Lung (tissue), 12 donors: Measurements from ENCODE around the gene HOXA9. TPM values are rescaled to one million over a fixed set of nuclear protein-coding genes. Genes with fewer than 3 reads are reported as not detected.

Experiments used
- ATAC-seq: fragments of 200-7000 bp; cut with Tn5 transposase; one replicate; pipeline ENCODE4 v1.9.1; 2020; ENCODE audit warnings: moderate number of reproducible peaks; ENCODE audit not compliant: insufficient read depth, low FRiP score
- DNase-seq, 3 donors: peaks; one replicate each; pipeline ENCODE4 v3.0.0-alpha.2; 2013 to 2017
- H3K27ac ChIP-seq, 2 donors: one replicate each; pipeline ENCODE4 v1.5.1; 2013; ENCODE audit warnings: mild to moderate bottlenecking in 2 of 2, moderate library complexity in 2 of 2, control low read depth in 1 of 2, inconsistent platforms in 1 of 2, low read depth in 1 of 2, low read length in 1 of 2
- H3K27me3 ChIP-seq, 3 donors: one replicate each; pipeline ENCODE4 v1.5.1; 2013; ENCODE audit warnings: low read length in 2 of 3; ENCODE audit not compliant: control insufficient read depth in 3 of 3, insufficient read depth in 3 of 3
- H3K36me3 ChIP-seq, 4 donors: one replicate each; pipeline ENCODE4 v1.5.1; 2013; ENCODE audit warnings: low read length in 4 of 4, mild to moderate bottlenecking in 1 of 4, moderate library complexity in 1 of 4; ENCODE audit not compliant: control insufficient read depth in 4 of 4, insufficient read depth in 4 of 4
- H3K4me1 ChIP-seq, 5 donors: one replicate each; pipeline ENCODE4 v1.5.1; 2013; ENCODE audit warnings: low read length in 5 of 5, mild to moderate bottlenecking in 2 of 5, moderate library complexity in 1 of 5; ENCODE audit not compliant: control insufficient read depth in 5 of 5, insufficient read depth in 5 of 5
- H3K4me3 ChIP-seq: one replicate; pipeline ENCODE4 v1.5.1; 2013; ENCODE audit warnings: mild to moderate bottlenecking, control low read depth, moderate library complexity
- H3K9ac ChIP-seq, 2 donors: one replicate each; pipeline ENCODE4 v1.5.1; 2013; ENCODE audit warnings: low read length in 2 of 2, control low read depth in 1 of 2; ENCODE audit not compliant: insufficient read depth in 1 of 2
- H3K9me3 ChIP-seq, 4 donors: one replicate each; pipeline ENCODE4 v1.5.1; 2013; ENCODE audit warnings: low read length in 3 of 4, mild to moderate bottlenecking in 1 of 4, moderate library complexity in 1 of 4; ENCODE audit not compliant: control insufficient read depth in 4 of 4, insufficient read depth in 3 of 4
- WGBS, 2 donors: extraction: QIAGEN DNeasy Blood & Tissue Kit; methylation state at CpG; one replicate each; pipeline ENCODE4 v1.1.7; 2013; 5-methylcytosine and 5-hydroxymethylcytosine counted together
- polyA plus RNA-seq, 2 donors: library from polyadenylated mRNA; stranded (reverse); fragments of 200-250 nt; gene quantifications; one replicate each; pipeline ENCODE4 v1.2.1, GENCODE V29; 2013
- total RNA-seq, 2 donors: library from RNA; depleted of rRNA in 1 of 2; stranded (reverse); fragments of >200 nt in 1 of 2; gene quantifications; one replicate each; pipeline ENCODE4 v1.2.1, GENCODE V29; 2014 to 2021
- TF ChIP-seq, protein P1 (sequence below): IDR thresholded peaks from 2 replicates; pipeline ENCODE4 v1.5.1; 2012; ENCODE audit warnings: mild to moderate bottlenecking; ENCODE audit errors: control extremely low read depth, extremely low read depth
- donor health status: control.
- donor health status: control.
- donor health status: Bipolar disorder and iron deficiency.
- donor health status: healthy.
- donor health status: DM: yes; HTN: yes; CAD: no.

HOXA9 gene
- total and polyA plus RNA-seq, 4 donors: 0.11 to 0.85 (median 0.43) TPM

DNA sequence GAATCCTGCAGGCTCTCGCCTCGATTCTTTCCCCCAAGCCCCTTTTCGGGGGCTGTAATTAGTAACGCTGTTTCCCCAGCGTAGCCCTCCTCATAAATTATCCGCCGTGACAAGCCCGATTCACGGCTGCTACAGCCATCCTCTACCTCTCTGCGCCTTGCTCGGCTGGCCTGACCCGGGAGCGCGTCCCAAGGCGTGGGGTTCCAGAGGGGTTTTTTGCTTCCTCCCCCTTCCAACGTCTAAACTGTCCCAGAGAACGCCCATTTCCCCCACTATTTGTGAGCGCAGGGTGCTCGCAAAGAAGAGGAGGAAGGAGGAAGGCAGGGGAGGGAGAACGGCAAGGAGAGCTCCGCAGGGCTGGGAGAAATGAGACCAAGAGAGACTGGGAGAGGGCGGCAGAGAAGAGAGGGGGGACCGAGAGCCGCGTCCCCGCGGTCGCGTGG is 22.7 kb downstream of the HOXA9 start:
- H3K9ac ChIP-seq: peak overlapping the region; percentile 97 to 100
- ATAC-seq: no peak
- H3K27me3 ChIP-seq: peaks cover 0 to 42% (median 13%) of the 10 kb centered on the region in 3 donors
- peak in 1 of 3 donors; percentile 44 for DNase-seq
- H3K27ac ChIP-seq: peak overlapping the region in 1 of 2 donors; percentile 84
- H3K9me3 ChIP-seq: peaks cover 0 to 2% (median 0%) of the 10 kb centered on the region in 4 donors
- peaks cover 0 to 45% (median 7%) of the 10 kb centered on the region in 4 donors for H3K36me3 ChIP-seq
- TF ChIP-seq, protein P1, sequence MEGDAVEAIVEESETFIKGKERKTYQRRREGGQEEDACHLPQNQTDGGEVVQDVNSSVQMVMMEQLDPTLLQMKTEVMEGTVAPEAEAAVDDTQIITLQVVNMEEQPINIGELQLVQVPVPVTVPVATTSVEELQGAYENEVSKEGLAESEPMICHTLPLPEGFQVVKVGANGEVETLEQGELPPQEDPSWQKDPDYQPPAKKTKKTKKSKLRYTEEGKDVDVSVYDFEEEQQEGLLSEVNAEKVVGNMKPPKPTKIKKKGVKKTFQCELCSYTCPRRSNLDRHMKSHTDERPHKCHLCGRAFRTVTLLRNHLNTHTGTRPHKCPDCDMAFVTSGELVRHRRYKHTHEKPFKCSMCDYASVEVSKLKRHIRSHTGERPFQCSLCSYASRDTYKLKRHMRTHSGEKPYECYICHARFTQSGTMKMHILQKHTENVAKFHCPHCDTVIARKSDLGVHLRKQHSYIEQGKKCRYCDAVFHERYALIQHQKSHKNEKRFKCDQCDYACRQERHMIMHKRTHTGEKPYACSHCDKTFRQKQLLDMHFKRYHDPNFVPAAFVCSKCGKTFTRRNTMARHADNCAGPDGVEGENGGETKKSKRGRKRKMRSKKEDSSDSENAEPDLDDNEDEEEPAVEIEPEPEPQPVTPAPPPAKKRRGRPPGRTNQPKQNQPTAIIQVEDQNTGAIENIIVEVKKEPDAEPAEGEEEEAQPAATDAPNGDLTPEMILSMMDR: no peak
- H3K4me1 ChIP-seq: peaks cover 0 to 51% (median 0%) of the 10 kb centered on the region in 5 donors
- peak overlapping the region; percentile 89 for H3K4me3 ChIP-seq
- WGBS, 2 donors: 28 to 49% methylated on average over 22 to 29 of the region's 29 CpGs

DNA sequence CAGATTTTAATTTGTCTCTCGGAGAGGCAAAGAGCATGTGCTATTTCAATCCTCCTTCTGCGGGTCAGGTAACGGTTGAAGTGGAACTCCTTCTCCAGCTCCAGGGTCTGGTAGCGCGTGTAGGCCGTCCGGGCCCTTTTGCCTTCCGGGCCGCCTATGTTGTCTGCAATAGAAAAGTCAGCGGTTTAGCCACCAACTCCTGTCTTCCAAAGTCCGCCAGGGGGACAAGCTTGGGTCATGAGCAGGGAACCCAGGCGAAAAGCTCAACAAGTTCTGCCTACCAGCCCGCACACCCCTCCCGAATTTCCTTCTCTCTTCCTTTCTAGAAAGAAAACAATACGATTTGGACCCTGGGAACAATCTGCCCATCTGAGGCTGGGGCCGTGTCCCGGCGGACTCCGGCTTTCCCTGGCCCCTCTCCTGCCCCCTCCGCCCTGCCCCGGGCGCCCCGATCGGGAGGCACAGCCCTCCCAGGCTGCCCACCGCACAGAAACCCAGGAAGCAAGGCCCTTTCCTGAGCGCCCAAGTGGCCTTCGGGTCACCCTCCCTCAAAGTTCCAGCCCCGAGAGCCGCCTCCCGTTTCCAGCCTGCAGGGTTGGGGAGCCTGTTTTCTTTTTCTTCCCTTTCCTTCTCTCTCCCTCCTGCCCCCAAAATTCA is 23.3 kb downstream of the HOXA9 start:
- peak; percentile 61 to 74 (median 62) for DNase-seq
- H3K9me3 ChIP-seq: peaks cover 0 to 2% (median 0%) of the 10 kb centered on the region in 4 donors
- WGBS, 2 donors: 33 to 64% methylated on average over 30 of the region's 30 CpGs
- H3K4me1 ChIP-seq: peaks cover 0 to 53% (median 0%) of the 10 kb centered on the region in 5 donors
- H3K4me3 ChIP-seq: peak overlapping the region; percentile 89
- H3K27ac ChIP-seq: peak overlapping the region in 1 of 2 donors; percentile 84
- TF ChIP-seq, protein P1: no peak
- peaks cover 0 to 45% (median 7%) of the 10 kb centered on the region in 4 donors for H3K36me3 ChIP-seq
- ATAC-seq: no peak
- peak overlapping the region; percentile 97 to 100 for H3K9ac ChIP-seq
- H3K27me3 ChIP-seq: peaks cover 0 to 44% (median 11%) of the 10 kb centered on the region in 3 donors

DNA sequence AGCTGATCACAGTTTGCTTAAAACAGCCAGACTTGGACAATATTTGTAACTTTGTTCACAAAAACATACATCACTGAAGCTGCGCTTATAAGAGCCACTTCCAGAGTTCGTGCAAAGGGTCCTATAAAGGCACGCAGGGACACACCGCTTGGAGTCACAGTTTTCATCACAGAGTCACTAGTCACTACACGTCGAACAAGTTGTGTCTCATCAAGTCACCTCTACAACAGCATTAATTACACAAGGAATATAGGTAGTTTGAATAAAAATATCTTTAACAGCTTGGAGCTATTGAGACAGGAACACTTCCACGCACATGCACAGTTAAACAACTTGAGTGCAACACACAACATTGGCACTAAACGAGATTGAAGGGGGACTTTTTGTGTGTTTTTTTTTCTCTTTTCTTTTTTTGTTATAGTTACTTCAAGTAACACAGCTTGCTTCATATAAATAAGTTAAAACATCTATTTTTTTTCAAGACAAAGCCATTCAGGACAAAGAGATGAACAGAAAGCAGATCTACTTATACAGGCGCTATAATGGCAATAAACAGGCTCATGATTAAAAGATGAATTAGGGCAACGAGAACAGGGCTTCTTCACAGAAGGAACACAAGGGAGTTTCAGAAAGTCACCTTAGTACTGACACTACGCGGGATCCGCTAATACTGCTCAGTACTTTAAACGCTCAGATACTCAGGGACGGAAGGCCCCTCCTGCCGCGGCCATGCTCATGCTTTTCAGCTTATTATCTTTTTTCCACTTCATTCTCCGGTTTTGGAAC is 24.0 kb downstream of the HOXA9 start:
- Histone ChIP-seq H3K9me3 (peaks cover 0 to 2% (median 0%) of the 10 kb centered on the region in 4 donors), H3K4me3 (peak overlapping the region; percentile 89), H3K9ac (peak overlapping the region; percentile 97 to 100), H3K27ac (peak overlapping the region in 1 of 2 donors; percentile 84), H3K4me1 (peaks cover 0 to 52% (median 0%) of the 10 kb centered on the region in 5 donors), H3K27me3 (peaks cover 0 to 42% (median 7%) of the 10 kb centered on the region in 3 donors), H3K36me3 (peaks cover 0 to 45% (median 7%) of the 10 kb centered on the region in 4 donors)
- ATAC-seq (no peak), DNase-seq (peak; percentile 40 to 80 (median 73))
- 49 to 68% methylated on average over 18 of the region's 18 CpGs for WGBS, 2 donors
- TF ChIP-seq, protein P1: no peak
